SK-N-SH (cell line): ENCODE data around the gene NUMB. TPM values are rescaled to one million over a fixed set of nuclear protein-coding genes. Genes with fewer than 3 reads are reported as not detected.

Experiments
- CTCF ChIA-PET: fragments of 300-600, 350-600 bp; formaldehyde crosslinking; extraction: SDS; loops from one replicate; lab custom pipeline; 2021; lab: Yijun Ruan, JAX
- POLR2A ChIA-PET: fragments of 350-600 bp; sonication (Branson Sonifier 250); formaldehyde crosslinking; extraction: SDS; loops from one replicate; lab custom pipeline; 2020; ENCODE audit warnings: antibody characterized with exemption, inconsistent platforms; lab: Yijun Ruan, JAX
- DNase-seq: peaks from one replicate; pipeline ENCODE4 v3.0.0; 2012
- H2AFZ ChIP-seq: fragments of 200-600 bp; sonication (generic); 2 replicates; pipeline ENCODE4 v1.8.1; 2016; ENCODE audit warnings: antibody characterized with exemption, mild to moderate bottlenecking, low read depth
- H3F3A ChIP-seq: fragments of 200-600 bp; sonication (generic); replicated peaks from 2 replicates; pipeline ENCODE3; 2016; ENCODE audit warnings: antibody characterized with exemption, mild to moderate bottlenecking; ENCODE audit not compliant: insufficient read depth
- H3K27ac ChIP-seq, 2 experiments: fragments of 200-500 bp in 1 of 2; fragments of 200-600 bp in 1 of 2; sonication (Bioruptor generic) in 1 of 2; sonication (generic), shearing (Covaris generic) in 1 of 2; 2 replicates each; pipeline versions ENCODE4 v1.5.1 to v1.6.1; 2014 to 2016; ENCODE audit warnings: low read depth in 2 of 2, inconsistent platforms in 1 of 2, low read length in 1 of 2, mild to moderate bottlenecking in 1 of 2, mixed read lengths in 1 of 2
- H3K27me3 ChIP-seq: fragments of 200-600 bp; sonication (generic), shearing (Covaris generic); 2 replicates; pipeline ENCODE4 v1.6.1; 2016; ENCODE audit warnings: mixed run types; ENCODE audit not compliant: insufficient read depth
- H3K36me3 ChIP-seq, 2 experiments: fragments of 200-500 bp in 1 of 2; fragments of 200-600 bp in 1 of 2; sonication (Bioruptor generic) in 1 of 2; sonication (generic) in 1 of 2; replicated peaks in 1 of 2; 2 replicates each; pipeline versions ENCODE3 to v1.5.1; 2014 to 2016; ENCODE audit warnings: low read length in 1 of 2, mild to moderate bottlenecking in 1 of 2; ENCODE audit not compliant: insufficient read depth in 2 of 2, control insufficient read depth in 1 of 2
- H3K4me1 ChIP-seq, 2 experiments: fragments of 200-500 bp in 1 of 2; fragments of 200-600 bp in 1 of 2; sonication (Bioruptor generic) in 1 of 2; sonication (generic), shearing (Covaris generic) in 1 of 2; 2 replicates each; pipeline versions ENCODE4 v1.5.1 to v1.6.1; 2014 to 2016; ENCODE audit warnings: low read depth in 1 of 2, low read length in 1 of 2, mixed run types in 1 of 2; ENCODE audit not compliant: insufficient read depth in 2 of 2, control insufficient read depth in 1 of 2
- H3K4me2 ChIP-seq: fragments of 200-600 bp; sonication (generic), shearing (Covaris generic); 2 replicates; pipeline ENCODE4 v1.6.1; 2017; ENCODE audit warnings: mixed run types
- H3K4me3 ChIP-seq, 2 experiments: fragments of 200-500 bp in 1 of 2; fragments of 200-600 bp in 1 of 2; sonication (Bioruptor generic) in 1 of 2; sonication (generic), shearing (Covaris generic) in 1 of 2; 2 replicates each; pipeline versions ENCODE4 v1.5.1 to v1.8.1; 2014 to 2016; ENCODE audit warnings: low read depth in 2 of 2, inconsistent platforms in 1 of 2, low read length in 1 of 2, mild to moderate bottlenecking in 1 of 2, mixed read lengths in 1 of 2, moderate library complexity in 1 of 2
- H3K79me2 ChIP-seq: fragments of 200-600 bp; sonication (generic); 2 replicates; pipeline ENCODE4 v1.8.1; 2017; ENCODE audit warnings: mild to moderate bottlenecking; ENCODE audit not compliant: insufficient read depth
- H3K9ac ChIP-seq: fragments of 200-600 bp; sonication (generic); 2 replicates; pipeline ENCODE4 v1.6.1; 2017; ENCODE audit warnings: mixed run types
- H3K9me2 ChIP-seq: fragments of 200-600 bp; sonication (generic); 2 replicates; pipeline ENCODE4 v1.6.1; 2017; ENCODE audit warnings: mixed run types
- H3K9me3 ChIP-seq: fragments of 200-600 bp; sonication (generic); 2 replicates; pipeline ENCODE4 v1.6.1; 2017; ENCODE audit warnings: mixed run types, mild to moderate bottlenecking, moderate library complexity
- H4K20me1 ChIP-seq: fragments of 200-600 bp; sonication (generic); 2 replicates; pipeline ENCODE4 v1.6.1; 2017; ENCODE audit warnings: mild to moderate bottlenecking, mixed run types; ENCODE audit not compliant: insufficient read depth
- CHD2 ChIP-seq: fragments of 150-350 bp; IDR thresholded peaks from 2 replicates; pipeline ENCODE4 v1.6.1; 2018; ENCODE audit warnings: low read length; ENCODE audit not compliant: partially characterized antibody
- EZH2phosphoT487 ChIP-seq: fragments of 200-600 bp; sonication (generic); IDR thresholded peaks from 2 replicates; pipeline ENCODE4 v1.6.1; 2017; ENCODE audit warnings: low read depth, mixed run types, mild to moderate bottlenecking, antibody characterized with exemption, moderate library complexity, borderline replicate concordance
- FOXJ3 ChIP-seq: sonication (generic); formaldehyde crosslinking; IDR thresholded peaks from 2 replicates; pipeline ENCODE4 v1.5.1; 2020; ENCODE audit warnings: mild to moderate bottlenecking, missing genetic modification reagents
- FOXM1 ChIP-seq: IDR thresholded peaks from 2 replicates; pipeline ENCODE4 v1.4.0; 2012; ENCODE audit warnings: low read depth, mild to moderate bottlenecking
- GATA2 ChIP-seq: sonication (generic); formaldehyde crosslinking; IDR thresholded peaks from 2 replicates; pipeline ENCODE4 v1.5.0; 2020; ENCODE audit warnings: mild to moderate bottlenecking, missing genetic modification reagents
- IRF3 ChIP-seq: fragments of 150-350 bp; IDR thresholded peaks from 2 replicates; pipeline ENCODE4 v1.6.1; 2016; ENCODE audit warnings: mild to moderate bottlenecking, low read depth, low read length
- JUND ChIP-seq: IDR thresholded peaks from 2 replicates; pipeline ENCODE4 v1.4.0; 2012
- MEF2A ChIP-seq: IDR thresholded peaks from 2 replicates; pipeline ENCODE4 v1.4.0; 2012; ENCODE audit warnings: low read depth, borderline replicate concordance
- MXI1 ChIP-seq: IDR thresholded peaks from 2 replicates; pipeline ENCODE4 v1.6.1; 2012; ENCODE audit warnings: mild to moderate bottlenecking, low read depth, low read length, improper control_type of control experiment
- NFIC ChIP-seq: IDR thresholded peaks from 2 replicates; pipeline ENCODE4 v1.4.0; 2012; ENCODE audit warnings: borderline replicate concordance
- NRF1 ChIP-seq: IDR thresholded peaks from 2 replicates; pipeline ENCODE4 v1.6.1; 2012; ENCODE audit warnings: low read depth, mild to moderate bottlenecking, low read length
- PBX3 ChIP-seq: IDR thresholded peaks from 2 replicates; pipeline ENCODE4; 2012
- POLR2AphosphoS5 ChIP-seq: IDR thresholded peaks from 2 replicates; pipeline ENCODE4 v1.6.1; 2012; ENCODE audit warnings: low read depth, low read length
- RAD21 ChIP-seq: IDR thresholded peaks from 2 replicates; pipeline ENCODE4 v1.6.1; 2012; ENCODE audit warnings: mild to moderate bottlenecking, low read length
- RCOR1 ChIP-seq: fragments of 150-350 bp; IDR thresholded peaks from 2 replicates; pipeline ENCODE4 v1.6.1; 2017; ENCODE audit warnings: antibody characterized with exemption, low read length
- RFX5 ChIP-seq: IDR thresholded peaks from 2 replicates; pipeline ENCODE4 v1.6.1; 2012; ENCODE audit warnings: mild to moderate bottlenecking, improper control_type of control experiment, low read length
- RXRA ChIP-seq: IDR thresholded peaks from 2 replicates; pipeline ENCODE4 v1.4.0; 2012; ENCODE audit warnings: low read depth, mild to moderate bottlenecking, borderline replicate concordance
- SIN3A ChIP-seq: IDR thresholded peaks from 2 replicates; pipeline ENCODE4 v1.6.1; 2012; ENCODE audit warnings: low read depth, mild to moderate bottlenecking, low read length, moderate library complexity, borderline replicate concordance
- TAF1 ChIP-seq: IDR thresholded peaks from 2 replicates; pipeline ENCODE4 v1.6.1; 2012; ENCODE audit warnings: low read depth, mild to moderate bottlenecking, low read length, moderate library complexity, borderline replicate concordance
- TEAD4 ChIP-seq: IDR thresholded peaks from 2 replicates; pipeline ENCODE4 v1.4.0; 2012; ENCODE audit warnings: mild to moderate bottlenecking, borderline replicate concordance; ENCODE audit not compliant: insufficient read depth
- USF1 ChIP-seq: IDR thresholded peaks from 2 replicates; pipeline ENCODE4 v1.4.0; 2012; ENCODE audit warnings: low read depth, borderline replicate concordance
- WGBS: methylation state at CpG from one replicate; pipeline ENCODE4 v1.1.6; 2017; ENCODE audit warnings: low lambda C conversion rate; 5-methylcytosine and 5-hydroxymethylcytosine counted together
- polyA plus RNA-seq, 3 experiments: library from polyadenylated mRNA; depleted of rRNA; stranded (reverse); fragments of >200 nt; gene quantifications; 2 replicates each; pipeline ENCODE4 v1.2.3, GENCODE V29; 2012

The NUMB gene
- polyA plus RNA-seq, 1 of the 3 experiments (the other 2 are of a cell fraction), result 58.4 TPM

GRCh38 chr14:73245480-73246325 is 212.6 kb downstream of the NUMB start:
- H3K79me2 ChIP-seq, result no peaks in the 10 kb centered on the region
- no peak overlapping the region for H3K27ac ChIP-seq
- DNase-seq, result peak; percentile 16
- H3K4me3 ChIP-seq, result no peak overlapping the region
- ChIA-PET POLR2A (no interaction called here), CTCF (interaction anchor here (1.3 kb wide), 1 partner anchor 297 kb away, joined by 4 read pairs; no protein-coding TSS in a partner anchor)
- no peaks in the 10 kb centered on the region for H3K36me3 ChIP-seq
- TF ChIP-seq NRF1 (no peak), MEF2A (no peak), TEAD4 (no peak), IRF3 (no peak), PBX3 (no peak), RAD21 (no peak)
- no peak overlapping the region for H3K4me2 ChIP-seq
- no peak overlapping the region for H2AFZ ChIP-seq
- peaks cover 5% of the 10 kb centered on the region for H3F3A ChIP-seq
- H3K9me3 ChIP-seq, result no peaks in the 10 kb centered on the region
- no peaks in the 10 kb centered on the region for H3K9me2 ChIP-seq
- H4K20me1 ChIP-seq, result no peaks in the 10 kb centered on the region
- H3K27me3 ChIP-seq, result no peaks in the 10 kb centered on the region
- no peak overlapping the region for H3K9ac ChIP-seq
- H3K4me1 ChIP-seq, result no peaks in the 10 kb centered on the region
- WGBS, result 98% methylated on average over 24 of the region's 64 CpGs

- H3K79me2 ChIP-seq, result no peaks in the 10 kb centered on the region
- H3K36me3 ChIP-seq, result no peaks in the 10 kb centered on the region
- peaks cover 2% of the 10 kb centered on the region in 2 experiments; a peak in 2 of 4 replicates for H3K4me1 ChIP-seq
- H3F3A ChIP-seq, result peaks cover 5% of the 10 kb centered on the region
- no peak overlapping the region for H3K4me2 ChIP-seq
- no peaks in the 10 kb centered on the region for H3K9me2 ChIP-seq
- H3K9ac ChIP-seq, result no peak overlapping the region
- POLR2A ChIA-PET, result interaction anchor here (0.6 kb wide), 1 partner anchor 136 kb away, joined by 5 read pairs; no protein-coding TSS in a partner anchor
- WGBS, result 80% methylated on average over 13 of the region's 14 CpGs
- no peak overlapping the region for H3K27ac ChIP-seq
- peak; percentile 15 for DNase-seq
- H4K20me1 ChIP-seq, result no peaks in the 10 kb centered on the region
- no peaks in the 10 kb centered on the region for H3K9me3 ChIP-seq
- H3K27me3 ChIP-seq, result no peaks in the 10 kb centered on the region; the same call in 1 of the 2 replicates
- no peak overlapping the region for H3K4me3 ChIP-seq
- CTCF ChIA-PET, result interaction anchor here (1.3 kb wide), 1 partner anchor 296 kb away, joined by 4 read pairs; no protein-coding TSS in a partner anchor
- no peak overlapping the region for H2AFZ ChIP-seq
- TF ChIP-seq FOXM1 (no peak), FOXJ3 (CRISPR knock-in tag) (no peak), CHD2 (no peak), JUND (no peak), SIN3A (no peak), RFX5 (no peak), GATA2 (CRISPR knock-in tag) (no peak), TAF1 (no peak), POLR2AphosphoS5 (no peak), EZH2phosphoT487 (no peak), RXRA (no peak), USF1 (no peak), RCOR1 (no peak), NFIC (no peak), IRF3 (no peak), NRF1 (no peak), MXI1 (no peak)
These were observed 213.6 kb downstream of the NUMB start for GRCh38 chr14:73244541-73245290.
